ENCODE results near the gene SPRY4. TPM values are rescaled to one million over a fixed set of nuclear protein-coding genes. Genes with fewer than 3 reads are reported as not detected.

The SPRY4 gene
- total RNA-seq, 1 donor from 2014 or later: 15.6 TPM

GRCh38 chr5:142263346-142263745 lies 61.5 kb downstream of the SPRY4 start:
- Mint-ChIP-seq H3K4me1 (ENCODE audit: unreplicated experiment) (peaks cover 4% of the 10 kb centered on the region), H3K36me3 (ENCODE audit: unreplicated experiment) (no peaks in the 10 kb centered on the region), H3K4me3 (ENCODE audit: unreplicated experiment) (no peak overlapping the region), H3K27ac (ENCODE audit: unreplicated experiment) (no peak overlapping the region), H3K27me3 (ENCODE audit: unreplicated experiment) (peaks cover 10% of the 10 kb centered on the region), H3K9me3 (ENCODE audit: unreplicated experiment) (peaks cover 4% of the 10 kb centered on the region)
- no peak for DNase-seq (ENCODE audit: extremely low spot score, unreplicated experiment)
- no peak for TF ChIP-seq CTCF (IDR thresholded peaks at IDR 0.05)

GRCh38 chr5:142262683-142263082 lies 62.1 kb downstream of the SPRY4 start:
- Mint-ChIP-seq H3K4me1 (ENCODE audit: unreplicated experiment) (peaks cover 4% of the 10 kb centered on the region), H3K36me3 (ENCODE audit: unreplicated experiment) (no peaks in the 10 kb centered on the region), H3K27ac (ENCODE audit: unreplicated experiment) (no peak overlapping the region), H3K27me3 (ENCODE audit: unreplicated experiment) (peaks cover 10% of the 10 kb centered on the region), H3K9me3 (ENCODE audit: unreplicated experiment) (peaks cover 4% of the 10 kb centered on the region), H3K4me3 (ENCODE audit: unreplicated experiment) (no peak overlapping the region)
- no peak for DNase-seq (ENCODE audit: extremely low spot score, unreplicated experiment)
- no peak for TF ChIP-seq CTCF (IDR thresholded peaks at IDR 0.05)

Other genes with a start within 250 kb of the SPRY4 start
- gene NDFIP1, start 216.2 kb downstream of the SPRY4 start, total RNA-seq: 62.7 and 70.0 TPM in 2 replicates